Measurements from ENCODE around the gene SGIP1.

- no peak for TF ChIP-seq CTCF (conservative IDR thresholded peaks at IDR 0.05; ENCODE audit: low read depth, low read length)
- TF ChIP-seq EZH2 (IDR thresholded peaks at IDR 0.05; ENCODE audit: low read length, unreplicated experiment): no peak
- no peak for TF ChIP-seq EZH2phosphoT487 (IDR thresholded peaks at IDR 0.05; ENCODE audit: borderline replicate concordance, low read length)
These were observed 13.3 kb upstream of the SGIP1 start for GRCh38 chr1:66520655-66521054.

Measured in PC-3 (cell line).